ENCODE data around the gene SMIM38.

- TF ChIP-seq CTCF (IDR thresholded peaks at IDR 0.05 in 8 of 11, conservative IDR thresholded peaks at IDR 0.05 in 3 of 11) (no peak), POLR2AphosphoS5 (IDR thresholded peaks at IDR 0.05) (no peak)
Observed at GRCh38 chr11:69130654-69131053, 25.1 kb upstream of the SMIM38 start.

Measured in spleen (tissue), 7 donors.